CD14-positive monocyte (primary cell): ENCODE measurements around the gene PTPRC. TPM values are rescaled to one million over a fixed set of nuclear protein-coding genes. Genes with fewer than 3 reads are reported as not detected.

Experiments used
- DNase-seq, 3 donors: peaks; one replicate each; pipeline ENCODE4 v3.0.0-alpha.2; 2011 to 2022
- H2AFZ ChIP-seq: 2 replicates; pipeline ENCODE4 v1.6.0; 2012; ENCODE audit warnings: mild to moderate bottlenecking, low read depth, low read length, inconsistent platforms; ENCODE audit not compliant: insufficient read depth, poor library complexity, severe bottlenecking
- H3K27ac ChIP-seq, 2 donors: 1 replicate in 1 of 2; 2 replicates in 1 of 2; pipeline ENCODE4 v1.5.1; 2012 to 2013; ENCODE audit warnings: low read length in 2 of 2, control low read depth in 1 of 2, inconsistent platforms in 1 of 2, low read depth in 1 of 2, mild to moderate bottlenecking in 1 of 2
- H3K27me3 ChIP-seq, 2 donors: one replicate each; pipeline versions ENCODE4 v1.6.0 to v1.6.1; 2011 to 2013; ENCODE audit warnings: low read length in 2 of 2; ENCODE audit not compliant: control insufficient read depth in 2 of 2, insufficient read depth in 2 of 2
- H3K36me3 ChIP-seq, 2 donors: replicated peaks in 1 of 2; 1 replicate in 1 of 2; 2 replicates in 1 of 2; pipeline versions ENCODE4 v1.5.1 to v1.6.1; 2012 to 2013; ENCODE audit warnings: low read length in 2 of 2, control low read depth in 1 of 2, inconsistent platforms in 1 of 2, mild to moderate bottlenecking in 1 of 2; ENCODE audit not compliant: insufficient read depth in 2 of 2, control insufficient read depth in 1 of 2
- H3K4me1 ChIP-seq, 2 donors: 1 replicate in 1 of 2; 2 replicates in 1 of 2; pipeline versions ENCODE4 v1.5.1 to v1.6.1; 2012 to 2013; ENCODE audit warnings: low read length in 2 of 2, control low read depth in 1 of 2, inconsistent platforms in 1 of 2, mild to moderate bottlenecking in 1 of 2, moderate library complexity in 1 of 2; ENCODE audit not compliant: insufficient read depth in 2 of 2, control insufficient read depth in 1 of 2
- H3K4me2 ChIP-seq: replicated peaks from 2 replicates; pipeline ENCODE3; 2012; ENCODE audit warnings: low read length, moderate library complexity, mild to moderate bottlenecking; ENCODE audit not compliant: poor library complexity, severe bottlenecking; ENCODE audit errors: extremely low read depth
- H3K4me3 ChIP-seq, 3 experiments: fragments of 200-600 bp in 1 of 3; sonication (generic) in 1 of 3; replicated peaks in 1 of 3; 1 replicate in 2 of 3; 2 replicates in 1 of 3; pipeline ENCODE4 v1.5.1; 2011 to 2013; ENCODE audit warnings: low read length in 3 of 3, mild to moderate bottlenecking in 3 of 3, control low read depth in 2 of 3, low read depth in 2 of 3, inconsistent platforms in 1 of 3, moderate library complexity in 1 of 3
- H3K79me2 ChIP-seq: 2 replicates; pipeline ENCODE4 v1.6.0; 2012; ENCODE audit warnings: mild to moderate bottlenecking, control low read depth, inconsistent platforms, low read length, moderate library complexity; ENCODE audit not compliant: insufficient read depth
- H3K9ac ChIP-seq: 2 replicates; pipeline ENCODE4 v1.6.0; 2017; ENCODE audit warnings: low read length, mild to moderate bottlenecking; ENCODE audit not compliant: insufficient read depth, poor library complexity, severe bottlenecking
- H3K9me3 ChIP-seq, 2 donors: replicated peaks in 1 of 2; 1 replicate in 1 of 2; 2 replicates in 1 of 2; pipeline versions ENCODE4 v1.5.1 to v1.6.1; 2012 to 2013; ENCODE audit warnings: low read length in 2 of 2, control low read depth in 1 of 2; ENCODE audit not compliant: control insufficient read depth in 1 of 2, insufficient read depth in 1 of 2
- H4K20me1 ChIP-seq: 2 replicates; pipeline ENCODE4 v1.6.0; 2012; ENCODE audit warnings: mild to moderate bottlenecking, low read length, control low read depth, moderate library complexity; ENCODE audit not compliant: insufficient read depth
- H3K27ac Mint-ChIP-seq, 7 donors: one replicate each; pipeline ENCODE4 v1.8.0; 2020; ENCODE audit warnings: mild to moderate bottlenecking in 7 of 7, mixed read lengths in 7 of 7, moderate library complexity in 6 of 7, inconsistent platforms in 2 of 7
- H3K27me3 Mint-ChIP-seq, 3 donors: one replicate each; pipeline ENCODE4 v1.8.0; 2021 to 2022; ENCODE audit warnings: low read depth in 3 of 3, mild to moderate bottlenecking in 3 of 3, mixed read lengths in 3 of 3, moderate library complexity in 3 of 3, inconsistent platforms in 1 of 3
- H3K36me3 Mint-ChIP-seq, 2 donors: one replicate each; pipeline ENCODE4 v1.8.0; 2020; ENCODE audit warnings: mixed read lengths in 2 of 2, inconsistent platforms in 1 of 2, mild to moderate bottlenecking in 1 of 2
- H3K4me1 Mint-ChIP-seq: one replicate; pipeline ENCODE4 v1.8.0; 2020; ENCODE audit warnings: mild to moderate bottlenecking, mixed read lengths
- H3K4me3 Mint-ChIP-seq, 2 donors: one replicate each; pipeline ENCODE4 v1.8.0; 2020; ENCODE audit warnings: mild to moderate bottlenecking in 2 of 2, mixed read lengths in 2 of 2, moderate library complexity in 1 of 2
- H3K9me3 Mint-ChIP-seq, 7 donors: one replicate each; pipeline ENCODE4 v1.8.0; 2020 to 2022; ENCODE audit warnings: mixed read lengths in 7 of 7, mild to moderate bottlenecking in 6 of 7, moderate library complexity in 6 of 7, inconsistent platforms in 2 of 7
- WGBS: methylation state at CpG from one replicate; pipeline ENCODE4 v1.1.5; 2013; ENCODE audit warnings: missing lambda C conversion rate; ENCODE audit not compliant: insufficient coverage; 5-methylcytosine and 5-hydroxymethylcytosine counted together
- intact Hi-C, 2 donors: fragments of 100-400 bp; cut with micrococcal nuclease; formaldehyde crosslinking; loops; one replicate each; pipeline versions ENCODE4 v1.15.0 to v1.15.1; 2023
- polyA plus RNA-seq, 3 donors: library from polyadenylated mRNA; depleted of rRNA in 1 of 3; unstranded in 2 of 3; stranded (reverse) in 1 of 3; fragments of 300-500 nt in 2 of 3; fragments of >200 nt in 1 of 3; fragmentation: Illumina TruSeq in 2 of 3; gene quantifications; 1 replicate in 2 of 3; 2 replicates in 1 of 3; pipeline ENCODE4 v1.2.3, GENCODE V29; 2012 to 2021
- TF ChIP-seq, protein P1 (sequence below): fragments of 200-600 bp; IDR thresholded peaks from one replicate; pipeline ENCODE4 v1.8.0; 2022; ENCODE audit warnings: antibody characterized with exemption, mild to moderate bottlenecking

Gene PTPRC
- polyA plus RNA-seq, 3 donors: 410 to 992 (median 667) TPM

- Mint-ChIP-seq H3K36me3 (peaks cover 3 to 4% of the 10 kb centered on the region in 2 donors), H3K27ac (no peak overlapping the region), H3K4me1 (peaks cover 30% of the 10 kb centered on the region), H3K9me3 (peaks cover 0 to 10% (median 2%) of the 10 kb centered on the region in 7 donors), H3K27me3 (peaks cover 0 to 1% (median 0%) of the 10 kb centered on the region in 3 donors), H3K4me3 (no peak overlapping the region)
- H3K79me2 ChIP-seq: peaks cover 5% of the 10 kb centered on the region
- no peaks in the 10 kb centered on the region for H3K27me3 ChIP-seq
- DNase-seq: no peak
- H2AFZ ChIP-seq: no peak overlapping the region
- intact Hi-C loops: no loop called here
- peaks cover 15 to 29% of the 10 kb centered on the region in 2 donors for H3K4me1 ChIP-seq
- H3K9me3 ChIP-seq: no peaks in the 10 kb centered on the region
- H3K27ac ChIP-seq: no peak overlapping the region
- no peak overlapping the region for H3K4me2 ChIP-seq
- H4K20me1 ChIP-seq: no peaks in the 10 kb centered on the region
- H3K36me3 ChIP-seq: no peaks in the 10 kb centered on the region
- TF ChIP-seq, protein P1, sequence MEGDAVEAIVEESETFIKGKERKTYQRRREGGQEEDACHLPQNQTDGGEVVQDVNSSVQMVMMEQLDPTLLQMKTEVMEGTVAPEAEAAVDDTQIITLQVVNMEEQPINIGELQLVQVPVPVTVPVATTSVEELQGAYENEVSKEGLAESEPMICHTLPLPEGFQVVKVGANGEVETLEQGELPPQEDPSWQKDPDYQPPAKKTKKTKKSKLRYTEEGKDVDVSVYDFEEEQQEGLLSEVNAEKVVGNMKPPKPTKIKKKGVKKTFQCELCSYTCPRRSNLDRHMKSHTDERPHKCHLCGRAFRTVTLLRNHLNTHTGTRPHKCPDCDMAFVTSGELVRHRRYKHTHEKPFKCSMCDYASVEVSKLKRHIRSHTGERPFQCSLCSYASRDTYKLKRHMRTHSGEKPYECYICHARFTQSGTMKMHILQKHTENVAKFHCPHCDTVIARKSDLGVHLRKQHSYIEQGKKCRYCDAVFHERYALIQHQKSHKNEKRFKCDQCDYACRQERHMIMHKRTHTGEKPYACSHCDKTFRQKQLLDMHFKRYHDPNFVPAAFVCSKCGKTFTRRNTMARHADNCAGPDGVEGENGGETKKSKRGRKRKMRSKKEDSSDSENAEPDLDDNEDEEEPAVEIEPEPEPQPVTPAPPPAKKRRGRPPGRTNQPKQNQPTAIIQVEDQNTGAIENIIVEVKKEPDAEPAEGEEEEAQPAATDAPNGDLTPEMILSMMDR: no peak
- WGBS: no CpG with 5 or more reads among the region's 1 CpG
- H3K9ac ChIP-seq: no peak overlapping the region
- H3K4me3 ChIP-seq: no peak overlapping the region
These were observed 8.0 kb upstream of the PTPRC start for GRCh38 chr1:198630863-198631262.

GRCh38 chr1:198631292-198631691 lies 7.5 kb upstream of the PTPRC start:
- Mint-ChIP-seq H3K4me1 (peaks cover 30% of the 10 kb centered on the region), H3K27me3 (peaks cover 0 to 1% (median 0%) of the 10 kb centered on the region in 3 donors), H3K36me3 (peaks cover 3 to 4% of the 10 kb centered on the region in 2 donors), H3K4me3 (no peak overlapping the region), H3K9me3 (peaks cover 0 to 10% (median under 1%) of the 10 kb centered on the region in 7 donors), H3K27ac (no peak overlapping the region)
- Histone ChIP-seq H3K4me1 (peaks cover 15 to 29% of the 10 kb centered on the region in 2 donors), H2AFZ (no peak overlapping the region), H3K27ac (no peak overlapping the region), H3K9me3 (no peaks in the 10 kb centered on the region), H3K79me2 (peaks cover 5% of the 10 kb centered on the region), H3K4me3 (no peak overlapping the region), H3K4me2 (no peak overlapping the region), H4K20me1 (no peaks in the 10 kb centered on the region), H3K27me3 (no peaks in the 10 kb centered on the region), H3K36me3 (no peaks in the 10 kb centered on the region), H3K9ac (no peak overlapping the region)
- TF ChIP-seq, protein P1: no peak
- intact Hi-C loops: no loop called here
- no CpG with 5 or more reads among the region's 1 CpG for WGBS
- no peak for DNase-seq
